Neutrophil (primary cell): ENCODE data around the gene NUDT15.

Source experiments
- H3K27ac ChIP-seq: fragments of 200-600 bp; sonication (generic); 2 replicates; pipeline ENCODE4 v1.5.1; 2016; ENCODE audit warnings: mild to moderate bottlenecking, moderate library complexity
- H3K27me3 ChIP-seq: fragments of 200-600 bp; sonication (generic); 2 replicates; pipeline ENCODE4 v1.6.0; 2016; ENCODE audit warnings: mild to moderate bottlenecking
- H3K36me3 ChIP-seq: fragments of 200-600 bp; sonication (generic); 2 replicates; pipeline ENCODE4 v1.5.1; 2017
- H3K4me1 ChIP-seq, 2 experiments: fragments of 200-600 bp in 1 of 2; sonication (generic) in 1 of 2; 1 replicate in 1 of 2; 2 replicates in 1 of 2; pipeline versions ENCODE4 v1.5.1 to v1.6.1; 2013 to 2016; ENCODE audit warnings: low read depth in 1 of 2, low read length in 1 of 2, mild to moderate bottlenecking in 1 of 2, moderate library complexity in 1 of 2; ENCODE audit not compliant: control insufficient read depth in 1 of 2, insufficient read depth in 1 of 2
- H3K4me3 ChIP-seq, 2 experiments: fragments of 200-600 bp in 1 of 2; sonication (generic) in 1 of 2; 1 replicate in 1 of 2; 2 replicates in 1 of 2; pipeline ENCODE4 v1.5.1; 2013 to 2016; ENCODE audit warnings: low read depth in 1 of 2, low read length in 1 of 2, mild to moderate bottlenecking in 1 of 2, moderate library complexity in 1 of 2
- H3K9me3 ChIP-seq: fragments of 200-600 bp; sonication (generic); 2 replicates; pipeline ENCODE4 v1.5.1; 2016
- CTCF ChIP-seq: fragments of 200-600 bp; sonication (generic); IDR thresholded peaks from 2 replicates; pipeline ENCODE4 v1.5.1; 2016; ENCODE audit warnings: antibody characterized with exemption

NUDT15 gene

GRCh38 chr13:48009284-48009683 is 28.2 kb upstream of the NUDT15 start:
- Histone ChIP-seq H3K27me3 (no peaks in the 10 kb centered on the region), H3K36me3 (no peaks in the 10 kb centered on the region), H3K27ac (no peak overlapping the region), H3K4me1 (no peaks in the 10 kb centered on the region), H3K4me3 (no peak overlapping the region), H3K9me3 (no peaks in the 10 kb centered on the region)
- TF ChIP-seq CTCF: no peak

GRCh38 chr13:48010698-48011097 is 26.8 kb upstream of the NUDT15 start:
- TF ChIP-seq CTCF: no peak
- Histone ChIP-seq H3K4me3 (no peak overlapping the region), H3K9me3 (no peaks in the 10 kb centered on the region), H3K4me1 (no peaks in the 10 kb centered on the region), H3K27me3 (no peaks in the 10 kb centered on the region), H3K27ac (no peak overlapping the region), H3K36me3 (no peaks in the 10 kb centered on the region)

DNA sequence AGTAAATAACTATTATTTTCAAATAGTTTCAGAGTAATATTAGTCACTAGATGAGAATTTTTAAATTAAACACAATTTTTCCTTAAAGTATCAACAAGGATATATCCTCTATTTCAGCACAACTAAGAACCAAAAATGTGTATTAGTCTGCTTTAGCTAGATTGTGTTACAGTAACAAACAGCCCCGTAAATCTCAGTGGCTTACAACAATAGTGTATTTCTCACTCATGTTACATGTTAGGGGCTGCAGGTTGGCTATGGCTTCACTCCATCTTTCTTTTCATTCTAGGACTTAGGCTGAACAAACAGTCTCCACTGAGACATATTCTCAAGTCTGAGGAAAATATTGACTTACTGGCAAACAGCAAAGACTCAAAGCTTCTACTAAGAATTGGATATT is 24.9 kb upstream of the NUDT15 start:
- no peak overlapping the region for H3K27ac ChIP-seq
- H3K9me3 ChIP-seq: no peaks in the 10 kb centered on the region
- H3K4me3 ChIP-seq: no peak overlapping the region
- H3K27me3 ChIP-seq: no peaks in the 10 kb centered on the region
- no peak for TF ChIP-seq CTCF
- no peaks in the 10 kb centered on the region for H3K4me1 ChIP-seq
- H3K36me3 ChIP-seq: no peaks in the 10 kb centered on the region

DNA sequence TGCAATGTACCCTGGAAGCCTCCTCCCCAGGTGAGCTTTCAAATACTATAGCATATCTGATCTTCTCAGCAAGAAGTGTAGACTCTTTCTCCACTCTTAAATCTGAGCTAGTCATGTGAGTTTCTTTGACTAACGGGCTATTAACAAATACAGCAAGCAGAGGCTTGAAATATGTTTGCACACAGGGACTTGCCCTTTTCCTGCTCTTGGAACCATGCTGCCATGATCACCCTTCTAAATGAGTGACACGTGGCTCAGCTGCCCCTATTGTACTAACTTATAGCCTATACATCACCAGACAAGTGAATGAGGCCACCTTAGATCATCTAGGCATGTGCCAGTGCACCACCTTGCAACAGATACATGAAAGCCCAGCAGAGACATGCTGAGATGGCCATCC is 23.2 kb upstream of the NUDT15 start:
- Histone ChIP-seq H3K9me3 (no peaks in the 10 kb centered on the region), H3K4me1 (no peaks in the 10 kb centered on the region), H3K36me3 (no peaks in the 10 kb centered on the region), H3K27me3 (no peaks in the 10 kb centered on the region), H3K27ac (no peak overlapping the region), H3K4me3 (no peak overlapping the region)
- TF ChIP-seq CTCF: no peak

- H3K27me3 ChIP-seq: no peaks in the 10 kb centered on the region
- TF ChIP-seq CTCF: no peak
- H3K36me3 ChIP-seq: no peaks in the 10 kb centered on the region
- no peak overlapping the region for H3K27ac ChIP-seq
- no peaks in the 10 kb centered on the region for H3K4me1 ChIP-seq
- no peaks in the 10 kb centered on the region for H3K9me3 ChIP-seq
- no peak overlapping the region for H3K4me3 ChIP-seq
These were observed 18.9 kb upstream of the NUDT15 start for GRCh38 chr13:48018637-48019036.

GRCh38 chr13:48019796-48020195 is 17.7 kb upstream of the NUDT15 start:
- Histone ChIP-seq H3K27me3 (no peaks in the 10 kb centered on the region), H3K9me3 (no peaks in the 10 kb centered on the region), H3K4me3 (no peak overlapping the region), H3K4me1 (no peaks in the 10 kb centered on the region), H3K36me3 (no peaks in the 10 kb centered on the region), H3K27ac (no peak overlapping the region)
- no peak for TF ChIP-seq CTCF
